ENCODE data around the gene DCHS1. TPM values are rescaled to one million over a fixed set of nuclear protein-coding genes. Genes with fewer than 3 reads are reported as not detected.

Gene DCHS1
- total RNA-seq, 4 donors from 2014 or later: 5.5 to 17.7 (median 14.0) TPM

GRCh38 chr11:6599881-6600390 lies 55.7 kb downstream of the DCHS1 start:
- WGBS, 2 donors (ENCODE audit: low coverage in 1 of 2): 84% methylated on average over 2 of the region's 2 CpGs; no CpG with 5 or more reads in 1 of the 2 donors
- DNase-seq: no peak
- Histone ChIP-seq H3K4me3 (no peak overlapping the region), H3K36me3 (peaks cover 0 to 26% (median 10%) of the 10 kb centered on the region in 4 donors), H3K27me3 (no peaks in the 10 kb centered on the region), H3K4me1 (peaks cover 10 to 27% (median 21%) of the 10 kb centered on the region in 4 donors), H3K9me3 (no peaks in the 10 kb centered on the region), H3K27ac (no peak overlapping the region)
- in situ Hi-C loops (cut with MboI; ENCODE audit: low pct_ligation_motif_present in 1 of 4, low pct_unique_long_range_greater_than_20kb in 1 of 4, low sequenced_read_pairs in 3 of 4) (loop anchor here in 2 of 4 donors (10.0 kb wide), 2 partner anchors 125 to 215 kb away; partner anchors contain the start of gene TRIM3 (in 1 of the 2)), intact Hi-C loops (cut with DNase I; ENCODE audit: low total_unique reads) (no loop called here)
- TF ChIP-seq EP300 (IDR thresholded peaks at IDR 0.05; ENCODE audit: low read depth) (no peak), POLR2AphosphoS5 (IDR thresholded peaks at IDR 0.05) (no peak), POLR2A (IDR thresholded peaks at IDR 0.05) (no peak), CTCF (IDR thresholded peaks at IDR 0.05) (no peak)

GRCh38 chr11:6599449-6599848 lies 56.2 kb downstream of the DCHS1 start:
- Histone ChIP-seq H3K4me3 (no peak overlapping the region), H3K4me1 (peaks cover 9 to 23% (median 17%) of the 10 kb centered on the region in 4 donors), H3K36me3 (peaks cover 0 to 26% (median 10%) of the 10 kb centered on the region in 4 donors), H3K27ac (no peak overlapping the region), H3K9me3 (no peaks in the 10 kb centered on the region), H3K27me3 (no peaks in the 10 kb centered on the region)
- in situ Hi-C loops (cut with MboI; ENCODE audit: low pct_ligation_motif_present in 1 of 4, low pct_unique_long_range_greater_than_20kb in 1 of 4, low sequenced_read_pairs in 3 of 4) (no loop called here), intact Hi-C loops (cut with DNase I; ENCODE audit: low total_unique reads) (no loop called here)
- WGBS, 2 donors (ENCODE audit: low coverage in 1 of 2): 67 to 74% methylated on average over 1 of the region's 1 CpG
- TF ChIP-seq POLR2AphosphoS5 (IDR thresholded peaks at IDR 0.05) (no peak), CTCF (IDR thresholded peaks at IDR 0.05) (no peak), EP300 (IDR thresholded peaks at IDR 0.05; ENCODE audit: low read depth) (no peak)
- DNase-seq: no peak

- TF ChIP-seq POLR2AphosphoS5 (IDR thresholded peaks at IDR 0.05): no peak
- no peak for TF ChIP-seq POLR2A (IDR thresholded peaks at IDR 0.05)
- TF ChIP-seq CTCF (IDR thresholded peaks at IDR 0.05): no peak
- TF ChIP-seq EP300 (IDR thresholded peaks at IDR 0.05; ENCODE audit: low read depth): no peak
- Histone ChIP-seq H3K27ac (peak overlapping the region in 2 of 4 donors; percentile 69 to 77), H3K36me3 (peaks cover 0 to 26% (median 10%) of the 10 kb centered on the region in 4 donors), H3K4me1 (peaks cover 9 to 21% (median 16%) of the 10 kb centered on the region in 4 donors), H3K4me3 (no peak overlapping the region), H3K27me3 (no peaks in the 10 kb centered on the region), H3K9me3 (no peaks in the 10 kb centered on the region)
- in situ Hi-C loops (cut with MboI; ENCODE audit: low pct_ligation_motif_present in 1 of 4, low pct_unique_long_range_greater_than_20kb in 1 of 4, low sequenced_read_pairs in 3 of 4) (no loop called here), intact Hi-C loops (cut with DNase I; ENCODE audit: low total_unique reads) (no loop called here)
- no peak for DNase-seq
- 90 to 92% methylated on average over 3 of the region's 3 CpGs for WGBS, 2 donors (ENCODE audit: low coverage in 1 of 2)
These were observed 57.1 kb downstream of the DCHS1 start for GRCh38 chr11:6598555-6598954.

GRCh38 chr11:6596239-6596877 lies 59.3 kb downstream of the DCHS1 start:
- in situ Hi-C loops (cut with MboI; ENCODE audit: low pct_ligation_motif_present in 1 of 4, low pct_unique_long_range_greater_than_20kb in 1 of 4, low sequenced_read_pairs in 3 of 4) (no loop called here), intact Hi-C loops (cut with DNase I; ENCODE audit: low total_unique reads) (no loop called here)
- H3K9me3 ChIP-seq: no peaks in the 10 kb centered on the region
- WGBS, 2 donors (ENCODE audit: low coverage in 1 of 2): 45 to 59% methylated on average over 4 to 5 of the region's 5 CpGs
- H3K4me1 ChIP-seq: peaks cover 0 to 7% (median 4%) of the 10 kb centered on the region in 4 donors
- TF ChIP-seq POLR2AphosphoS5 (IDR thresholded peaks at IDR 0.05): no peak
- TF ChIP-seq EP300 (IDR thresholded peaks at IDR 0.05; ENCODE audit: low read depth): no peak
- no peak for TF ChIP-seq CTCF (IDR thresholded peaks at IDR 0.05)
- TF ChIP-seq POLR2A (IDR thresholded peaks at IDR 0.05): no peak
- H3K27ac ChIP-seq: peak overlapping the region; percentile 21 to 77 (median 68)
- H3K4me3 ChIP-seq: no peak overlapping the region
- peaks cover 0 to 26% (median 10%) of the 10 kb centered on the region in 4 donors for H3K36me3 ChIP-seq
- DNase-seq: no peak
- H3K27me3 ChIP-seq: no peaks in the 10 kb centered on the region
